K562 (cell line): ENCODE measurements around the gene PFDN2. TPM values are rescaled to one million over a fixed set of nuclear protein-coding genes. Genes with fewer than 3 reads are reported as not detected.

Source experiments
- FOXP4 ChIP-seq: sonication (generic); formaldehyde crosslinking; IDR thresholded peaks from 2 replicates; pipeline ENCODE4 v1.8.0; 2022; ENCODE audit warnings: mild to moderate bottlenecking, missing genetic modification reagents, borderline replicate concordance
- FUS ChIP-seq: fragments of 200-400 bp; formaldehyde crosslinking; optimal IDR thresholded peaks from 2 replicates; pipeline ENCODE3; 2017; ENCODE audit warnings: low read depth, low read length
- HOMEZ ChIP-seq: fragments of 250-450 bp; sonication (Bioruptor Pico); IDR thresholded peaks from 2 replicates; pipeline ENCODE4 v1.4.0; 2020; ENCODE audit warnings: mild to moderate bottlenecking, moderate library complexity
- NFIC ChIP-seq: fragments of 450-650 bp; IDR thresholded peaks from 2 replicates; pipeline ENCODE4 v1.6.1; 2017; ENCODE audit warnings: mild to moderate bottlenecking, inconsistent platforms
- NR4A1 ChIP-seq, 2 experiments: fragments of 250-450 bp in 1 of 2; fragments of 450-650 bp in 1 of 2; sonication (Bioruptor Pico) in 1 of 2; IDR thresholded peaks; 2 replicates each; pipeline versions ENCODE4 v1.4.0 to v1.6.1; 2016 to 2020; ENCODE audit warnings: mild to moderate bottlenecking in 2 of 2, missing compliant biosample characterization in 1 of 2, missing genetic modification characterization in 1 of 2, moderate library complexity in 1 of 2
- SMAD1 ChIP-seq: fragments of 150-350 bp; IDR thresholded peaks from 2 replicates; pipeline ENCODE4 v1.6.1; 2014; ENCODE audit warnings: low read length, low read depth; ENCODE audit not compliant: partially characterized antibody
- TARDBP ChIP-seq: fragments of 450-650 bp; IDR thresholded peaks from 2 replicates; pipeline ENCODE4 v1.6.1; 2016
- WHSC1 ChIP-seq: IDR thresholded peaks from one replicate; pipeline ENCODE4 v1.6.1; 2012; ENCODE audit warnings: low read length, control low read depth, inconsistent platforms
- ZBTB33 ChIP-seq: sonication (generic); formaldehyde crosslinking; IDR thresholded peaks from 2 replicates; pipeline ENCODE4 v1.8.1; 2023; ENCODE audit warnings: mild to moderate bottlenecking, missing genetic modification reagents
- ZBTB9 ChIP-seq: fragments of 450-650 bp; formaldehyde crosslinking; IDR thresholded peaks from 2 replicates; pipeline ENCODE4 v1.4.0; 2020; ENCODE audit warnings: mild to moderate bottlenecking, moderate library complexity
- ZNF263 ChIP-seq: sonication (generic); formaldehyde crosslinking; IDR thresholded peaks from 2 replicates; pipeline ENCODE4 v1.8.0; 2022; ENCODE audit warnings: mild to moderate bottlenecking, missing genetic modification reagents, borderline replicate concordance
- ZNF347 ChIP-seq: fragments of 450-650 bp; formaldehyde crosslinking; IDR thresholded peaks from 2 replicates; pipeline ENCODE4 v1.4.0; 2020; ENCODE audit warnings: low read depth, mild to moderate bottlenecking, moderate library complexity
- ZNF592 ChIP-seq: fragments of 450-650 bp; IDR thresholded peaks from 2 replicates; pipeline ENCODE4 v1.6.1; 2017; ENCODE audit warnings: antibody characterized with exemption, mild to moderate bottlenecking
- ZNF668 ChIP-seq: fragments of 250-450 bp; sonication (Bioruptor Pico); IDR thresholded peaks from 2 replicates; pipeline ENCODE4 v1.8.0; 2022; ENCODE audit warnings: mild to moderate bottlenecking, inconsistent platforms
- ZSCAN32 ChIP-seq: fragments of 450-650 bp; formaldehyde crosslinking; IDR thresholded peaks from 2 replicates; pipeline ENCODE4 v1.4.0; 2020; ENCODE audit warnings: mild to moderate bottlenecking, moderate library complexity
- polyA plus RNA-seq, 8 experiments: library from polyadenylated mRNA; depleted of rRNA in 4 of 8; stranded (reverse) in 5 of 8; unstranded in 3 of 8; fragments of >200 nt; fragmentation: Nextera tagmentation in 2 of 8; fragmentation: Illumina TruSeq in 1 of 8; extraction: Ambion mirVana in 2 of 8; extraction: Trizol in 1 of 8; gene quantifications; 2 replicates each; pipeline versions ENCODE4 v1.2.1 to v1.2.3, GENCODE V29; 2011 to 2014; ENCODE audit warnings: inconsistent platforms in 1 of 8, missing spikeins in 1 of 8
- total RNA-seq, 7 experiments: library from RNA; depleted of rRNA in 6 of 7; stranded (reverse); fragments of >200 nt in 6 of 7; fragmentation: Illumina TruSeq in 2 of 7; extraction: Trizol in 2 of 7; gene quantifications; 2 replicates each; pipeline versions ENCODE4 v1.2.1 to v1.2.3, GENCODE V29; 2011 to 2021; ENCODE audit warnings: low replicate concordance in 1 of 7

The PFDN2 gene
- total and polyA plus RNA-seq, 9 of the 15 experiments (the other 6 are each of a cell fraction or from before 2014, with no cell fraction given) = 50.2 to 361 (median 144) TPM

GRCh38 chr1:161159087-161159912, 41.5 kb upstream of the PFDN2 start, which contains the start of gene USP21 (continued):
- 0 out of 2 replicates have a peak, but pooled peaks have one; percentile 14 for TF ChIP-seq ZBTB9 (CRISPR knock-in tag)
- no peak for TF ChIP-seq HOMEZ (CRISPR knock-in tag)
- no peak for TF ChIP-seq NFIC
- no peak for TF ChIP-seq ZNF668
- TF ChIP-seq SMAD1 = no peak
- no peak for TF ChIP-seq TARDBP
- TF ChIP-seq ZNF263 (CRISPR knock-in tag) = 0 out of 2 replicates have a peak, but pooled peaks have one; percentile 2
- no peak for TF ChIP-seq WHSC1
- no peak for TF ChIP-seq ZSCAN32 (CRISPR knock-in tag)
- peak; percentile 46; the same call in 1 of the 2 replicates for TF ChIP-seq ZBTB33
- TF ChIP-seq ZNF347 = no peak
- TF ChIP-seq FOXP4 = peak; percentile 51; the same call in 1 of the 2 replicates
- TF ChIP-seq NR4A1 (CRISPR knock-in tag; IDR thresholded peaks at IDR 0.05) = no peak; the same call in 1 of the 2 replicates
- TF ChIP-seq NR4A1 (tag; IDR thresholded peaks at IDR 0.05) = no peak
- TF ChIP-seq ZNF592 = 0 out of 2 replicates have a peak, but pooled peaks have one; percentile 61
- no peak for TF ChIP-seq FUS
